Activated CD4-positive, alpha-beta T cell treated with anti-CD3 and anti-CD28 coated beads for 4 hours (primary cell): ENCODE data around the gene CALD1.
"Not testable (repeated sequence)": the region's sequence is repeated elsewhere in the genome, so short reads cannot be mapped to it uniquely, and the experiment has no call there.

ENCODE experiments used
- DNase-seq, 2 donors: peaks; one replicate each; pipeline ENCODE4 v3.0.0-alpha.2; 2020

Gene CALD1

DNA sequence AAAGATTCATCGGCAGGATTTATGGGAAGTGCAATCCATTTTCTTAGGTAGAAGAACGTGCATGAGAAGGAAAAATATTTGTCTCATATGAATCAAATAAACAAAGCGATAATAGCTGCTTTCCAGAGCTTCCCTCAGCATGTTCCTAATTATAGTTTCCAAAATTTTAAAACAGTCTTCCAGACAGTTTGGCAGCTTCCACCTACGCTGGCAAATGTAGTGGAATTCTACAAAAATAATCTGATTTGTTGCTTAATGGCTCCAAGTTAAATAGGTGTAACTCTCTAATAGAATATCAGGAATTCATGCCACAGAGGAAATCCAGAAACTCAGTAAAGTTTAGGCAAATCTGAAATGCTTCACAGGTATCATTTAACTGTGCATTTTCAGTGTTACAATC is 183.6 kb downstream of the CALD1 start:
- no peak for DNase-seq

- no peak for DNase-seq
Observed at GRCh38 chr7:134966691-134967090, 187.3 kb downstream of the CALD1 start.

- no peak for DNase-seq
Observed at GRCh38 chr7:134968110-134968509, 188.7 kb downstream of the CALD1 start.

GRCh38 chr7:134981645-134982044 is 202.2 kb downstream of the CALD1 start:
- DNase-seq = not testable (repeated sequence)

GRCh38 chr7:134985894-134986362 is 206.5 kb downstream of the CALD1 start:
- no peak for DNase-seq

GRCh38 chr7:134986363-134987251 is 207.2 kb downstream of the CALD1 start, which contains the start of gene AGBL3:
Gene AGBL3, plus strand, starts transcription at chr7:134986508. Its CDS starts 1,426 bp downstream, at chr7:134987934.
- peak; percentile 89 to 91 for DNase-seq

- DNase-seq = no peak
Observed at GRCh38 chr7:134988161-134988560, 208.7 kb downstream of the CALD1 start.

DNA sequence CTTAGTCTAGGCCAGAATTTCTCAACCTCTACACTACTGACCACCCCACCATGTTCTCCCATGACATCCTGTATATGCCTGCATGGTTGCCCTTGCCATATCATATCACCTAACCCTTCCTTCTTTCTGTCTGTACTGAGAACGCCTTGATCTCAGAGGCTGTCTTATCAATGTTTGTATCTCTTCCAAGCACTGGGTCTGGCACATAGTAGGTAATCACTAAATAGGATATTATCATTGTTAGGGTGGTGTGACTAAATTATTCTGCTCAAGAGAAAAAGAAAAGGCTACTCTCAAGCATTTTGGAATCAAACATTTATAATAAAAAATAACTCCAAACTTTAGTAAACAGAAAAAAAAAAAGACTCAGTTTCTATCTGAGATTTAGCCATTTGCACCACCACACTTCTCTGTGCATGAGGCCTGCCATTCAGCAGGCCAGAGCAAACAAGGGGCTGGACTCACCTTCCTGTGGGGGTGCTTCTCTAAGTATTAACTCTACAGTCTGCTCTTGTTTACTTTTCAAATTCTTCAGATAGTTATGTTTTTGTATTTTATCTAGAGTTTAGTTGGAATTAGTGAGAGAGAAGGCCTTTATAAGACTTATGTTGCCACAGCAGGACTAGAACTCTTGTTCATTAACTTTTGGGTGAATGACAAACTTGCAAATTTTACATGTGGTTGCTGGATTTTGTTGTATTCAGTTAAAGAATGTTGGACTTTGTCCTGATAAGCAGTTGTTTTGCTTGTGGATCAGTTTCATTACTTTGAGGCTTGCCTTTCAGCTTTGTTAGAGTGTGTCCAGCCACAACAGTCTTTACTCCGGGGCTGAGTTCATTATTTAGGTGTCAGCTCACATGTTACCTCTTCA is 212.3 kb downstream of the CALD1 start:
- no peak for DNase-seq

GRCh38 chr7:134992626-134993179 is 213.3 kb downstream of the CALD1 start:
- DNase-seq = no peak

GRCh38 chr7:134993877-134994456 is 214.5 kb downstream of the CALD1 start:
- no peak for DNase-seq

GRCh38 chr7:134995239-134996096 is 216.0 kb downstream of the CALD1 start:
- DNase-seq = no peak

DNA sequence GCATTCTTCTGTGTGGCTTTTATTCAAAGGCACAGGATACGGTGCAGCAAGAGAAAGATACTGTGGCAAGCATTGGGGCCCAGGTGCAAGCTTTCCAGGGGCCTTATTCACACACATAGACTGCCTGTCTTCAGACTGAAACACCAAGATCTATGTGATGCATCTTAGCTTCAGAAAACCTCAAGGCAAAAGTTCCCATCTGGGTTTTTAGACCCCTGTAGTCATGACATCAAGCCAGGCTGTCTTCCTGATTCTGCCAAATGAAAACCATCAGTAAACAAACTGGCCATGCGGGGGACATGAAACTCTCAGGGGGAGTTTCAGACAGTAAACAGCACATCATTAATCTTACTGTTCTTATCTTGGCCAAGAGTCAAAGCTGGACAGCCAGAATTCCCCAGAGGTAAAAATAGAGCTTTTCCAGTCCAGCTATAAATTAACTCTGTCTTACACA is 216.7 kb downstream of the CALD1 start:
- no peak for DNase-seq

DNA sequence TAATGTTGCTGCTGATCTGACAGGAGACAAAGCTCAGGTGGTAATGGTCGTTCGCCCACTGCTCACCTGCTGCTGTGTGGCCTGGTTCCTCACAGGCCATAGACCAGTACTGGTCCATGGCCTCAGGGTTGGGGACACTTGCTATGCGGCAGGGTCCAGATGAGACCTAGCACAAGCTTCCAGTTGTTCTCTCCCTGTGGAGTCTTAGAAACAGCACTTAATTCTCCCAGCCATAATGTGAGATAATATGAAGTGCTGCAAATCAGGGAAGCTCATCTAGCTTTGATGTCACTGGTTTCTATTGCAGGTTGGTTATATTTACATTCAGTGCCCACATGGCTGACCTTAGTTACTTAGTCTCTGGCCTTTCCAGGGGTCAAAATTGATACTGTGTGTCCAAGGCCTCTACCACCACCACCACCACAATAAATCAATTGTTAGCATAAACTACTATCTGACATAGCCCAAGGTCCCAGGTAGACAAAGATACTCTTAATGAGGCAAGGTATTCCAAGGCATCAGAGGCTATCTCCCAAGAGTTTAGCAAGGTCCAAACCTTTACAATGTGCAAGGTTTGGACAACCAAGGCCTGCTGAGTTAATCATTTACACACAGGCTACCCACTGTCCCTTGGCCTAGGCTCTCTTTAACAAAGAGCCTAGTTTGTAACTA is 217.9 kb downstream of the CALD1 start:
- DNase-seq = no peak

GRCh38 chr7:134999136-134999535 is 219.7 kb downstream of the CALD1 start:
- DNase-seq = no peak

- DNase-seq = no peak
Observed at GRCh38 chr7:135001390-135002165, 222.1 kb downstream of the CALD1 start.

DNA sequence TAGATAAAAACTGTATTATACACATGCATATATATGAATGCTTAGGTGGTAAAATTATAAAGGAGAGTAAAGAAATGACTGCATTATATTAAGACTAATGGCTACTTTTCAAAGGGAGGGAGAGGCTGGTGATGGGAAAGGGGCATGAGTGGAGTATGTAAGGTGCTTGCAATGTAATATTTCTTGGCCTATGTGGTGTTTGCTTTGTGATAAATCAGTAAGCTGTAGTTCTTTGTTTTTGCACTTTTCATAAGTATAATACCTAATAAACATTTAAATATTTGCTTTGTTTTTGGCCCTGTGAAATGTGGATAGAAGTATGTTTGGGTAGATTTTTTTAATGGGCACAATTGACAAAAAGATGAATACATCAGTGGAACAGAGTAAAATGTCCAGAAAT is 232.8 kb downstream of the CALD1 start:
- DNase-seq = no peak
